Measurements from ENCODE around the gene CYP4V2. TPM values are rescaled to one million over a fixed set of nuclear protein-coding genes. Genes with fewer than 3 reads are reported as not detected.

Gene CYP4V2
- total and polyA plus RNA-seq, 10 donors: 13.1 to 59.9 (median 40.3) TPM

- Histone ChIP-seq H3K9me3 (peaks cover 0 to 34% (median 26%) of the 10 kb centered on the region in 8 donors), H3K27ac (no peak overlapping the region), H3K27me3 (replicated peaks in 1 of 7) (no peaks in the 10 kb centered on the region), H3K36me3 (no peaks in the 10 kb centered on the region), H3K4me1 (no peaks in the 10 kb centered on the region), H3K4me3 (no peak overlapping the region)
- intact Hi-C loops (cut with DNase I; ENCODE audit: low total_unique reads): no loop called here
- DNase-seq: no peak
- TF ChIP-seq POLR2AphosphoS5 (IDR thresholded peaks at IDR 0.05): no peak
Observed at GRCh38 chr4:186225848-186226247, 34.5 kb downstream of the CYP4V2 start.

- Histone ChIP-seq H3K9me3 (peaks cover 0 to 34% (median 26%) of the 10 kb centered on the region in 8 donors), H3K4me3 (no peak overlapping the region), H3K27me3 (replicated peaks in 1 of 7) (no peaks in the 10 kb centered on the region), H3K27ac (no peak overlapping the region), H3K36me3 (no peaks in the 10 kb centered on the region), H3K4me1 (no peaks in the 10 kb centered on the region)
- TF ChIP-seq POLR2AphosphoS5 (IDR thresholded peaks at IDR 0.05) (no peak), POLR2A (IDR thresholded peaks at IDR 0.05) (no peak), CTCF (IDR thresholded peaks at IDR 0.05 in 8 of 11, conservative IDR thresholded peaks at IDR 0.05 in 3 of 11) (no peak)
- WGBS, 5 donors: 79 to 96% (median 91%) methylated on average over 3 of the region's 3 CpGs
- intact Hi-C loops (cut with DNase I; ENCODE audit: low total_unique reads): no loop called here
- DNase-seq: no peak
Observed at GRCh38 chr4:186226521-186227189, 35.3 kb downstream of the CYP4V2 start.

- Histone ChIP-seq H3K4me1 (no peaks in the 10 kb centered on the region), H3K27me3 (replicated peaks in 1 of 7) (no peaks in the 10 kb centered on the region), H3K36me3 (no peaks in the 10 kb centered on the region), H3K9me3 (peaks cover 0 to 34% (median 26%) of the 10 kb centered on the region in 8 donors), H3K4me3 (no peak within 1 kb of the TSS), H3K27ac (no peak within 1 kb of the TSS)
- intact Hi-C loops (cut with DNase I; ENCODE audit: low total_unique reads): no loop called here
- DNase-seq: no peak
- 73 to 86% (median 81%) methylated on average over 5 of the region's 5 CpGs for WGBS, 5 donors
- TF ChIP-seq POLR2A (IDR thresholded peaks at IDR 0.05) (no peak), POLR2AphosphoS5 (IDR thresholded peaks at IDR 0.05) (no peak), CTCF (IDR thresholded peaks at IDR 0.05 in 8 of 11, conservative IDR thresholded peaks at IDR 0.05 in 3 of 11) (no peak)
Observed at GRCh38 chr4:186227221-186227620, 35.9 kb downstream of the CYP4V2 start, which contains the start of gene KLKB1. Gene KLKB1 (plus strand): TSS chr4:186227507. CDS start chr4:186228196, 689 bp downstream.

GRCh38 chr4:186227744-186228513, 36.6 kb downstream of the CYP4V2 start:
- 32 to 54% (median 51%) methylated on average over 2 of the region's 2 CpGs for WGBS, 5 donors
- no peak overlapping the region for H3K27ac ChIP-seq
- peaks cover 0 to 34% (median 26%) of the 10 kb centered on the region in 8 donors for H3K9me3 ChIP-seq
- H3K4me1 ChIP-seq: no peaks in the 10 kb centered on the region
- H3K36me3 ChIP-seq: no peaks in the 10 kb centered on the region
- intact Hi-C loops (cut with DNase I; ENCODE audit: low total_unique reads): no loop called here
- no peak for DNase-seq
- TF ChIP-seq CTCF (IDR thresholded peaks at IDR 0.05 in 8 of 11, conservative IDR thresholded peaks at IDR 0.05 in 3 of 11) (no peak), POLR2AphosphoS5 (IDR thresholded peaks at IDR 0.05) (no peak), POLR2A (IDR thresholded peaks at IDR 0.05) (no peak)
- no peak overlapping the region for H3K4me3 ChIP-seq
- H3K27me3 ChIP-seq (replicated peaks in 1 of 7): no peaks in the 10 kb centered on the region

All from spleen (tissue), 11 donors.